Inferior parietal cortex (tissue), 1 donor: ENCODE data around the gene HOPX.
"Not testable (repeated sequence)": the region's sequence is repeated elsewhere in the genome, so short reads cannot be mapped to it uniquely, and the experiment has no call there.

ENCODE experiments used
- DNase-seq: peaks from one replicate; pipeline ENCODE4 v3.0.0-alpha.2; 2016; ENCODE audit errors: extremely low spot score

The HOPX gene

GRCh38 chr4:56626963-56627362 lies 54.1 kb downstream of the HOPX start:
- no peak for DNase-seq

DNA sequence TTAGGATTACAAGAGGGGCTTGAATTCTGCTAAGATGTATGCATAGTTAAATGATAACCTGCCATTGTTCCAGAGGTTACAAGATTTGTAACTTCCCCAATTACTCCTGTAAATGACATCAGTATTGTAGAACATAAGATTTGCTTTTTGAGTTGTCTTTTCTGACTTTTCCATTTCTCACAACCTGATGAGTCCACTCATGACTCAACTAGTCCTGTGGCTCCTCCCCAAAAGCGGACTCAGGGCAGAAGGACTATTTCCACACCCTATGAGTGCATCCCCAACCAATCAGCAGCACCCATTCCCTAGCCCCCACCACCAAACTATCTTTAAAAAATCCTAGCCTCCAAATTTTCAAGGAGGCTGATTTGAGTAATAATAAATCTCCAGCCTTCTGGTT lies 54.7 kb downstream of the HOPX start:
- no peak for DNase-seq

DNA sequence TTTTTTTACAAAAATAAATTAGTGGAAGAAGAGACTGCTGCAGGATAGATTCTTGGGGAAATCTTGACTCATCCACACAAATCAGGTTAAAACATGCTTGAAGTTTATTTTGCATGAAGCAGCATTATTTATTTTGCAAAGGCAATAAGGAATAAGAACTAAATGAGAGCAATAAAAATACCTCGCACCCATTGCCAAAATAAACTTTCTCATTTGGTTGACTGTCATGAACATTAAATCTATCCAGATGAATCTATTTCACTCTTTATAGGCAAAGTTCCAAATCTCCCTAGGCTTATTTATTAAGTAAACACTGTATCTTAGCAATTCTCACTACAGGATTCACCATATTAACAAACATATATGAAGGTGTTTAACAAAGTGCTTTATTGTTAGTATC lies 58.9 kb downstream of the HOPX start:
- no peak for DNase-seq

GRCh38 chr4:56619816-56620215 lies 61.3 kb downstream of the HOPX start:
- no peak for DNase-seq

GRCh38 chr4:56619160-56619559 lies 61.9 kb downstream of the HOPX start:
- no peak for DNase-seq

- no peak for DNase-seq
Measured at GRCh38 chr4:56618734-56619133, 62.4 kb downstream of the HOPX start.

GRCh38 chr4:56613101-56613862 lies 67.8 kb downstream of the HOPX start:
- no peak for DNase-seq

DNA sequence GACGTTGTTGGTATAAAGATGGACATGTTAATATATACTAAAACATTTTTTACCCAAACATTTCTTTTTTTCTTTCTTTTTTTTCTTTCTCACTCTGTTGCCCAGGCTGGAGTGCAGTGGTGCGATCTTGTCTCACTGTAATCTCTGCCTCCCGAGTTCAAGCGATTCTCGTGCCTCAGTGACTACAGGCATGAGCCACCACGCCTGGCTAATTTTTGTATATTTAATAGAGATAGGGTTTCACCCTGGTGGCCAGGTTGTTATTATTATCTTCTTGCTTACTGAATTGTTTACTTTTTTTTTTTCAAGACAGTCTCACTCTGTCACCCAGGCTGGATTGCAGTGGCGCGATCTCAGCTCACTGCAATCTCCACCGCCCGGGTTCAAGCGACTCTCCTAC lies 68.8 kb downstream of the HOPX start:
- no peak for DNase-seq

DNA sequence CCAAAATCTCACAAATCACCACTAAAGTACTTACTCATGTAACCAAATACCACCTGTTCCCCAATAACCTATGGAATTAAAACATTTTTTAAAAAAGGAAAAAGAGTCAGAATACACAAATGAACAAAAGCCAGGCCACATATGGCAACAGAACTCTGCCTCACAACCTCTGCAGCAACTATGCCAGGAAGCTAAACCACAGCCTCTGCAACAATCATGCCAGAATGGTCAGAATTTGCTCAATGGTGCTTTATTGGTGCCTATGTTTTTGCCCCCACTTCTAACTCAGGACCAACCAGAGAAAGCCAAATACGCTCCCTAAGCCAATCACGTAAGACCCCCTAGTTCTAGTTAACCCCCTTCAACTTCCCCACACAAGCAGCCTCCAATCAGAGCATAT lies 69.6 kb downstream of the HOPX start:
- DNase-seq, result no peak

DNA sequence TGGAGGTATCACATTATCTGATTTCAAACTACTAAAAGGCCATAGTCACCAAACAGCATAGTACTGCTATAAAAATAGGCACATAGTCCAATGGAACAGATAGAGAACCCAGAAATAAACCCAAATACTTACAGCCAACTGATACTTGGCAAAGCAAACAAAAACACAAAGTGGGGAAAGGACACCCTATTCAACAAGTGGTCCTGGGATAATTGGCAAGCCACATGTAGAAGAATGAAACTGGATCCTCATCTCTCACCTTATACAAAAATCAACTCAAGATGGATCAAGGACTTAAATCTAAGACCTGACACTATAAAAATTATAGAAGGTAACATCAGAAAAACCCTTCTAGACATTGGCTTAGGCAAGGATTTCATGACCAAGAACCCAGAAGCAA lies 70.9 kb downstream of the HOPX start:
- DNase-seq, result not testable (repeated sequence)

- no peak for DNase-seq
Measured at GRCh38 chr4:56607926-56608325, 73.2 kb downstream of the HOPX start.

GRCh38 chr4:56606385-56606784 lies 74.7 kb downstream of the HOPX start:
- DNase-seq, result no peak

GRCh38 chr4:56605464-56605863 lies 75.6 kb downstream of the HOPX start:
- not testable (repeated sequence) for DNase-seq

GRCh38 chr4:56603297-56603696 lies 77.8 kb downstream of the HOPX start:
- DNase-seq, result no peak
